GM21526 (cell line): ENCODE data around the gene PDE4B.

Source experiments
- ATAC-seq: cut with Tn5 transposase; IDR thresholded peaks from one replicate; pipeline ENCODE4 v1.9.1; 2021; ENCODE audit warnings: moderate library complexity; ENCODE audit not compliant: unreplicated experiment, low FRiP score

Gene PDE4B

GRCh38 chr1:66248746-66249145 is 456.1 kb downstream of the PDE4B start:
- ATAC-seq, result no peak

- no peak for ATAC-seq
These were observed 457.4 kb downstream of the PDE4B start for GRCh38 chr1:66250075-66250474.

- ATAC-seq, result no peak
These were observed 457.8 kb downstream of the PDE4B start for GRCh38 chr1:66250478-66250877.

- ATAC-seq, result no peak
These were observed 458.9 kb downstream of the PDE4B start for GRCh38 chr1:66251546-66251945.

- peak; percentile 78 for ATAC-seq
These were observed 460.7 kb downstream of the PDE4B start for GRCh38 chr1:66253330-66253921.

GRCh38 chr1:66254785-66255184 is 462.1 kb downstream of the PDE4B start:
- ATAC-seq, result no peak

GRCh38 chr1:66256629-66257572 is 464.2 kb downstream of the PDE4B start:
- no peak for ATAC-seq

- no peak for ATAC-seq
These were observed 465.9 kb downstream of the PDE4B start for GRCh38 chr1:66258404-66259105.

GRCh38 chr1:66261364-66261763 is 468.7 kb downstream of the PDE4B start:
- no peak for ATAC-seq

- no peak for ATAC-seq
These were observed 469.7 kb downstream of the PDE4B start for GRCh38 chr1:66262208-66262963.

GRCh38 chr1:66265268-66265667 is 472.6 kb downstream of the PDE4B start:
- no peak for ATAC-seq

GRCh38 chr1:66265796-66266195 is 473.1 kb downstream of the PDE4B start:
- ATAC-seq, result no peak

GRCh38 chr1:66266350-66266749 is 473.7 kb downstream of the PDE4B start:
- ATAC-seq, result no peak

GRCh38 chr1:66266756-66267155 is 474.1 kb downstream of the PDE4B start:
- ATAC-seq, result no peak

GRCh38 chr1:66267201-66267940 is 474.7 kb downstream of the PDE4B start:
- no peak for ATAC-seq

GRCh38 chr1:66269222-66269621 is 476.5 kb downstream of the PDE4B start:
- ATAC-seq, result no peak

- no peak for ATAC-seq
These were observed 477.6 kb downstream of the PDE4B start for GRCh38 chr1:66270119-66270812.

GRCh38 chr1:66271216-66271903 is 478.7 kb downstream of the PDE4B start:
- no peak for ATAC-seq

- no peak for ATAC-seq
These were observed 479.2 kb downstream of the PDE4B start for GRCh38 chr1:66271904-66272254.
